ENCODE measurements around the gene SETBP1.

SETBP1 gene

DNA sequence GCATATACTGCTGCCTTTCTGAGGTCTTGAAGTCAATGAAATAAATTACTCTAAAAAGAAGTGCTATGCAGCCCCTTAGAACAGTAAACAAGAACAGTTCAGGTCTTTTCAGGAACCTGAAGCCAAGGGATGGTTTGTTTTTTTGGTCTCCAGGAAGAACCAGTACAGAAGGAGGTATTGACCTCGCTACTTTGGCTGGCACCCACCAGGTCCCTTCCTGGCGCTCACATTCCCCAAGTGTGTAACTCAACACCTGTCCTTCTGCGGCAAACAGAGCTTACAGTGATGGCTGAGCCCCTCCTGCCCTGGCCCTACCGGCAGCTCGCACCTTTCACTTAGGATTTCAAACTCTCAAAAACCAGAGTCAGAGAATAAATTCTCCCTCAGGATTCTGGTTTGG lies 51.9 kb downstream of the SETBP1 start:
- Histone ChIP-seq H3K27ac (ENCODE audit: extremely low read depth, low read depth, low read length) (no peak overlapping the region), H3K9me3 (ENCODE audit: control insufficient read depth, insufficient read depth, low read depth, low read length) (no peaks in the 10 kb centered on the region), H3K4me3 (ENCODE audit: low read depth, low read length) (no peak overlapping the region), H3K36me3 (ENCODE audit: control insufficient read depth in 2 of 2, insufficient read depth in 1 of 2, low read length in 2 of 2) (no peaks in the 10 kb centered on the region), H3K4me1 (ENCODE audit: control insufficient read depth, insufficient read depth, low read length) (peaks cover 28% of the 10 kb centered on the region)
- TF ChIP-seq GLI2 (tag by site-specific recombination; IDR thresholded peaks at IDR 0.05; ENCODE audit: borderline replicate concordance, low read depth) (no peak), ZEB2 (tag by site-specific recombination; IDR thresholded peaks at IDR 0.05) (no peak), ZNF623 (tag by site-specific recombination; IDR thresholded peaks at IDR 0.05) (no peak), ZNF140 (tag by site-specific recombination; IDR thresholded peaks at IDR 0.05) (no peak), ZNF416 (tag by site-specific recombination; IDR thresholded peaks at IDR 0.05) (no peak), ZNF514 (tag by site-specific recombination; IDR thresholded peaks at IDR 0.05) (no peak), ZNF654 (tag by site-specific recombination; IDR thresholded peaks at IDR 0.05; ENCODE audit: low read depth) (no peak), ZNF221 (tag by site-specific recombination; IDR thresholded peaks at IDR 0.05; ENCODE audit: borderline replicate concordance) (no peak), ZBTB1 (tag by site-specific recombination; IDR thresholded peaks at IDR 0.05) (no peak), ZNF629 (tag by site-specific recombination; IDR thresholded peaks at IDR 0.05) (no peak), ZBTB8A (tag by site-specific recombination; IDR thresholded peaks at IDR 0.05) (no peak), ZNF16 (tag by site-specific recombination; IDR thresholded peaks at IDR 0.05; ENCODE audit: low read depth) (no peak), FEZF1 (tag by site-specific recombination; IDR thresholded peaks at IDR 0.05) (no peak)
- TF ChIP-seq, protein P1, sequence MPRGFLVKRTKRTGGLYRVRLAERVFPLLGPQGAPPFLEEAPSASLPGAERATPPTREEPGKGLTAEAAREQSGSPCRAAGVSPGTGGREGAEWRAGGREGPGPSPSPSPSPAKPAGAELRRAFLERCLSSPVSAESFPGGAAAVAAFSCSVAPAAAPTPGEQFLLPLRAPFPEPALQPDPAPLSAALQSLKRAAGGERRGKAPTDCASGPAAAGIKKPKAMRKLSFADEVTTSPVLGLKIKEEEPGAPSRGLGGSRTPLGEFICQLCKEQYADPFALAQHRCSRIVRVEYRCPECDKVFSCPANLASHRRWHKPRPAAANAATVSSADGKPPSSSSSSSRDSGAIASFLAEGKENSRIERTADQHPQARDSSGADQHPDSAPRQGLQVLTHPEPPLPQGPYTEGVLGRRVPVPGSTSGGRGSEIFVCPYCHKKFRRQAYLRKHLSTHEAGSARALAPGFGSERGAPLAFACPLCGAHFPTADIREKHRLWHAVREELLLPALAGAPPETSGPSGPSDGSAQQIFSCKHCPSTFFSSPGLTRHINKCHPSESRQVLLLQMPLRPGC (tag by site-specific recombination; IDR thresholded peaks at IDR 0.05): no peak
- TF ChIP-seq, protein P2, sequence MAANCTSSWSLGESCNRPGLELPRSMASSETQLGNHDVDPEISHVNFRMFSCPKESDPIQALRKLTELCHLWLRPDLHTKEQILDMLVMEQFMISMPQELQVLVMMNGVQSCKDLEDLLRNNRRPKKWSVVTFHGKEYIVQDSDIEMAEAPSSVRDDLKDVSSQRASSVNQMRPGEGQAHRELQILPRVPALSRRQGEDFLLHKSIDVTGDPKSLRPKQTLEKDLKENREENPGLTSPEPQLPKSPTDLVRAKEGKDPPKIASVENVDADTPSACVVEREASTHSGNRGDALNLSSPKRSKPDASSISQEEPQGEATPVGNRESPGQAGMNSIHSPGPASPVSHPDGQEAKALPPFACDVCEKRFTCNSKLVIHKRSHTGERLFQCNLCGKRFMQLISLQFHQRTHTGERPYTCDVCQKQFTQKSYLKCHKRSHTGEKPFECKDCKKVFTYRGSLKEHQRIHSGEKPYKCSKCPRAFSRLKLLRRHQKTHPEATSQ (tag by site-specific recombination; IDR thresholded peaks at IDR 0.05): no peak
- TF ChIP-seq, protein P3, sequence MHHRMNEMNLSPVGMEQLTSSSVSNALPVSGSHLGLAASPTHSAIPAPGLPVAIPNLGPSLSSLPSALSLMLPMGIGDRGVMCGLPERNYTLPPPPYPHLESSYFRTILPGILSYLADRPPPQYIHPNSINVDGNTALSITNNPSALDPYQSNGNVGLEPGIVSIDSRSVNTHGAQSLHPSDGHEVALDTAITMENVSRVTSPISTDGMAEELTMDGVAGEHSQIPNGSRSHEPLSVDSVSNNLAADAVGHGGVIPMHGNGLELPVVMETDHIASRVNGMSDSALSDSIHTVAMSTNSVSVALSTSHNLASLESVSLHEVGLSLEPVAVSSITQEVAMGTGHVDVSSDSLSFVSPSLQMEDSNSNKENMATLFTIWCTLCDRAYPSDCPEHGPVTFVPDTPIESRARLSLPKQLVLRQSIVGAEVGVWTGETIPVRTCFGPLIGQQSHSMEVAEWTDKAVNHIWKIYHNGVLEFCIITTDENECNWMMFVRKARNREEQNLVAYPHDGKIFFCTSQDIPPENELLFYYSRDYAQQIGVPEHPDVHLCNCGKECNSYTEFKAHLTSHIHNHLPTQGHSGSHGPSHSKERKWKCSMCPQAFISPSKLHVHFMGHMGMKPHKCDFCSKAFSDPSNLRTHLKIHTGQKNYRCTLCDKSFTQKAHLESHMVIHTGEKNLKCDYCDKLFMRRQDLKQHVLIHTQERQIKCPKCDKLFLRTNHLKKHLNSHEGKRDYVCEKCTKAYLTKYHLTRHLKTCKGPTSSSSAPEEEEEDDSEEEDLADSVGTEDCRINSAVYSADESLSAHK (tag by site-specific recombination; IDR thresholded peaks at IDR 0.05): no peak
- TF ChIP-seq, protein P4, sequence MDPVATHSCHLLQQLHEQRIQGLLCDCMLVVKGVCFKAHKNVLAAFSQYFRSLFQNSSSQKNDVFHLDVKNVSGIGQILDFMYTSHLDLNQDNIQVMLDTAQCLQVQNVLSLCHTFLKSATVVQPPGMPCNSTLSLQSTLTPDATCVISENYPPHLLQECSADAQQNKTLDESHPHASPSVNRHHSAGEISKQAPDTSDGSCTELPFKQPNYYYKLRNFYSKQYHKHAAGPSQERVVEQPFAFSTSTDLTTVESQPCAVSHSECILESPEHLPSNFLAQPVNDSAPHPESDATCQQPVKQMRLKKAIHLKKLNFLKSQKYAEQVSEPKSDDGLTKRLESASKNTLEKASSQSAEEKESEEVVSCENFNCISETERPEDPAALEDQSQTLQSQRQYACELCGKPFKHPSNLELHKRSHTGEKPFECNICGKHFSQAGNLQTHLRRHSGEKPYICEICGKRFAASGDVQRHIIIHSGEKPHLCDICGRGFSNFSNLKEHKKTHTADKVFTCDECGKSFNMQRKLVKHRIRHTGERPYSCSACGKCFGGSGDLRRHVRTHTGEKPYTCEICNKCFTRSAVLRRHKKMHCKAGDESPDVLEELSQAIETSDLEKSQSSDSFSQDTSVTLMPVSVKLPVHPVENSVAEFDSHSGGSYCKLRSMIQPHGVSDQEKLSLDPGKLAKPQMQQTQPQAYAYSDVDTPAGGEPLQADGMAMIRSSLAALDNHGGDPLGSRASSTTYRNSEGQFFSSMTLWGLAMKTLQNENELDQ (tag by site-specific recombination; IDR thresholded peaks at IDR 0.05; ENCODE audit: low read depth): no peak
- TF ChIP-seq, protein P5, sequence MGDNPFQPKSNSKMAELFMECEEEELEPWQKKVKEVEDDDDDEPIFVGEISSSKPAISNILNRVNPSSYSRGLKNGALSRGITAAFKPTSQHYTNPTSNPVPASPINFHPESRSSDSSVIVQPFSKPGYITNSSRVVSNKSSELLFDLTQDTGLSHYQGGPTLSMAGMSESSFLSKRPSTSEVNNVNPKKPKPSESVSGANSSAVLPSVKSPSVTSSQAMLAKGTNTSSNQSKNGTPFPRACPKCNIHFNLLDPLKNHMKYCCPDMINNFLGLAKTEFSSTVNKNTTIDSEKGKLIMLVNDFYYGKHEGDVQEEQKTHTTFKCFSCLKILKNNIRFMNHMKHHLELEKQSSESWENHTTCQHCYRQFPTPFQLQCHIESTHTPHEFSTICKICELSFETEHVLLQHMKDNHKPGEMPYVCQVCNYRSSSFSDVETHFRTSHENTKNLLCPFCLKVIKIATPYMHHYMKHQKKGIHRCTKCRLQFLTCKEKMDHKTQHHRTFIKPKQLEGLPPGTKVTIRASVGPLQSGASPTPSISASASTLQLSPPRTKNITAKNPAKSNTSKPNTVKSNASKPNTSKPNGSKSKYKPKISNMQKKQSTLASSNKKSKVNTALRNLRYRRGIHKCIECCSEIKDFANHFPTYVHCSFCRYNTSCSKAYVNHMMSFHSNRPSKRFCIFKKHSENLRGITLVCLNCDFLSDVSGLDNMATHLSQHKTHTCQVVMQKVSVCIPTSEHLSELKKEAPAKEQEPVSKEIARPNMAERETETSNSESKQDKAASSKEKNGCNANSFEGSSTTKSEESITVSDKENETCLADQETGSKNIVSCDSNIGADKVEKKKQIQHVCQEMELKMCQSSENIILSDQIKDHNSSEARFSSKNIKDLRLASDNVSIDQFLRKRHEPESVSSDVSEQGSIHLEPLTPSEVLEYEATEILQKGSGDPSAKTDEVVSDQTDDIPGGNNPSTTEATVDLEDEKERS (tag by site-specific recombination; IDR thresholded peaks at IDR 0.05): no peak
- CTCF ChIA-PET: interaction anchor here (0.6 kb wide), 1 partner anchor 1135 kb away, joined by 3 read pairs; no protein-coding TSS in a partner anchor
- POLR2A ChIA-PET: no interaction called here
